ENCODE results near the gene ARHGEF26.

Gene ARHGEF26

DNA sequence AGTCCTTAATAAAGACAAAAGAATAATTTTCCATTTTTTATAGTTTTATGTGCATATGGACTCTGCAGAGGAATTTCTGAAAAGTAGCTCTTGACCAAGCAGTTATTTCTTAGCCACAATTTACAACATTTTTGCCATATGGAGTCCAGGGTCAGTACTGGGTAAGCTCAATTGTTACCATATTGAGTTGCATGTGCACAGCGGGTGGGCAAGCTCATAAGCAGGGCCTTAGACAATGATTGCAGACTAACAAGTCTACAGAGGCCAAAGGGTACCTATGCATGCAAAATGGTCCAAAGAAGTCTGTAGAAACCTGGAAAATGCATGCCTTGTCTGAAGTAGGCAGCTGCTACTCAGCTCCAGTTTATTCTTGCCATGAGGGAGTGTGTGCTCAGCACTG is 19.0 kb upstream of the ARHGEF26 start:
- no peak overlapping the region for H3K4me3 ChIP-seq (ENCODE audit: low read length)
- TF ChIP-seq, protein P1, sequence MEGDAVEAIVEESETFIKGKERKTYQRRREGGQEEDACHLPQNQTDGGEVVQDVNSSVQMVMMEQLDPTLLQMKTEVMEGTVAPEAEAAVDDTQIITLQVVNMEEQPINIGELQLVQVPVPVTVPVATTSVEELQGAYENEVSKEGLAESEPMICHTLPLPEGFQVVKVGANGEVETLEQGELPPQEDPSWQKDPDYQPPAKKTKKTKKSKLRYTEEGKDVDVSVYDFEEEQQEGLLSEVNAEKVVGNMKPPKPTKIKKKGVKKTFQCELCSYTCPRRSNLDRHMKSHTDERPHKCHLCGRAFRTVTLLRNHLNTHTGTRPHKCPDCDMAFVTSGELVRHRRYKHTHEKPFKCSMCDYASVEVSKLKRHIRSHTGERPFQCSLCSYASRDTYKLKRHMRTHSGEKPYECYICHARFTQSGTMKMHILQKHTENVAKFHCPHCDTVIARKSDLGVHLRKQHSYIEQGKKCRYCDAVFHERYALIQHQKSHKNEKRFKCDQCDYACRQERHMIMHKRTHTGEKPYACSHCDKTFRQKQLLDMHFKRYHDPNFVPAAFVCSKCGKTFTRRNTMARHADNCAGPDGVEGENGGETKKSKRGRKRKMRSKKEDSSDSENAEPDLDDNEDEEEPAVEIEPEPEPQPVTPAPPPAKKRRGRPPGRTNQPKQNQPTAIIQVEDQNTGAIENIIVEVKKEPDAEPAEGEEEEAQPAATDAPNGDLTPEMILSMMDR (conservative IDR thresholded peaks at IDR 0.05; ENCODE audit: low read length) = no peak

DNA sequence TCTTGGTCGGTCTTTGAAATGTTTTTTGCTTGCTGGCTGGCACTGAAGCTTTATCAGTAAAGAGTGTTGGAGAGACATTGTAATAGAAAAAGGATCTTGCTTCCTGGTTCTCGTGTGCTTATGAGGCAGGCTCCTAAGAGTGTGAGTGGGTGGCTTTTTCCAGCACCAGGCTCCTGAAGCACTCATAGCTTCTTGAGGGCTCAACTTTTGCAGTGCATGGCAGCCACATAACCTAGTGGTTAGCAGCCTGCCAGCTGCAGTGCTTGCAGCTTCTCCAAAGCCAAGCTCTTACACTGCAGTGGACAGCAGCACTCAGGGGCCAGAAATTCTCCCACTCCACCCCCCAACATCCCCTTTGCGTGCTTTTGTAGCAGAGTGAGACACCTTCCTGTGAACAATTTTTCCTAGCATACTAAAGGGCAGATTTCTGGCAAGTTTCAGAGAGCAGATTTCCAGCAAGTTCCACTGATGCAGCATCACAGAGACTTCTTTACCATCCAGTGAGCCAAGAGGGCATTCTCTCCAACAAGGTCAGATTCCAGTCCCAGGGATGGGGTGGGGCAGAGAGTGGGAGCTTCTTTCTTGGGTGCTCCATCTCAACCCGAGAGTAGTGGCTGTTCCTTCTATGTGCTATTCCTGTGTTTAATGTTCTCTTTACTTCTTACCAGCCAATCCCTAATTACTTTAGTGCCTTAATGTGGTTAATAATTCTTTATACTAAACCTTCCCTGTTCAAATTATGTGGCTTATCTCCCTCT is 15.8 kb upstream of the ARHGEF26 start:
- DNase-seq (ENCODE audit: low read depth) = no peak
- TF ChIP-seq, protein P1 (conservative IDR thresholded peaks at IDR 0.05; ENCODE audit: low read length) = no peak
- H3K4me3 ChIP-seq (ENCODE audit: low read length) = no peak overlapping the region

More for the DNA sequence above, 19.0 kb upstream of the ARHGEF26 start:
- DNase-seq (ENCODE audit: low read depth) = no peak

DNA sequence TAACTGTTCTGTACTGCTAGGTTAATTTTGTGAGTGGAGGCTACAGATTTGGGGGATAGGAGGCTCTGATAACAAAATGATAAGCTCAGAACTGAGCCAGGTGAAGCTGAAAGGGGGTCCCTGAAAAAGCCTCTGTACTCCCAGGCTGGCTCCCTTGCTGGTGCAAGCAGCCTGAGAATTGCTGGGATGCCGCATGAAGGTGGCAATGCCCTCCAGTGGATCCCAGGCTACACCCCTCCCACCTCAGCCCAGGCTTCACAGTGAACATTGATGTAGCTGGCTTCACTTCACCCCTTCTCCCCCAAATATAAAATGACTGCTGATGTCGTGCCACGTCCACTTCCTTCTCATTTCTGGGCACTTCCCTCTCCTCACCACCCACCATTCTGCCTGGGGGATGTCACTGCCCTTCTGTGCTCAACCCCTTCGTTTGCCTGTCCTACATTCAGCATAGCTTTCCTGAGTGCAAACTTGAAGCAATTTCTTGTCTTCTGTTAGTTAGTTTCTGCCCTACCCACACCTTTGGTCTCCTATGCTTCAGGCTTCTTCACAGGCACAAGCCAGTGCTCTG is 9.7 kb upstream of the ARHGEF26 start:
- DNase-seq (ENCODE audit: low read depth) = no peak
- TF ChIP-seq, protein P1 (conservative IDR thresholded peaks at IDR 0.05; ENCODE audit: low read length) = no peak
- no peak overlapping the region for H3K4me3 ChIP-seq (ENCODE audit: low read length)

DNA sequence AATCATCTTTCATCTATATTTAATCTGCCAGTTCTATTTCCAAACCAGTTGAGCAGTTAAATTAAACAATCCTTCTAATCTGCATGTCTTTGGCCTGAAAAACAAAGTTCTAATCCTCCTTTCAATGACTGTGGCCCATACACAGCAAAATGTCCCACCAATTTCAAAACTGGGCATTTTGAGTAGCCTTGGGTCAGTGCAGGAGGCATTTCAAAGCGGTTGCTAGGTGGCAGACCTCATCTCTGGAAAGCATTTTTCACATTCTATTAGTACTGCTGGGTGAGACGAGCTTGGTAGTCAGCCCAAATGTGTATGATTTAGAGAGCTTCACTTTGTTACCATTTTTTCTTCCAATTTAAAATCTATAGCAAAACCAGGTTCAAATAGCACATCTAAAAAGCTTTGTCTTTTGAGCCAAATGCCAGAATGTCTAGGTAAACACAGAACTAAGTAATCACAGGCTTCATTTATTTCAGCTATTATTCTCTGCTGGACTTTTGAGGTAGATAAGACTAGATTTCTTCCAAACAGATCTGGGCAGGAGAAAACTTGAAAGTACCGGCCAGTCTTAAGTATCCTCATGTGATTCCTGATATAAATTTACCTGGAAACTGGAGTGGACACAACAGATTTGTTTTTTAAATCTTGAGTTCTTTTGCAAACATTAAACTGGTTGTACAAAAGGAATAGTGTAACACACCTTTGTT is 8.9 kb upstream of the ARHGEF26 start:
- DNase-seq (ENCODE audit: low read depth) = no peak
- TF ChIP-seq, protein P1 (conservative IDR thresholded peaks at IDR 0.05; ENCODE audit: low read length) = no peak
- H3K4me3 ChIP-seq (ENCODE audit: low read length) = no peak overlapping the region

DNA sequence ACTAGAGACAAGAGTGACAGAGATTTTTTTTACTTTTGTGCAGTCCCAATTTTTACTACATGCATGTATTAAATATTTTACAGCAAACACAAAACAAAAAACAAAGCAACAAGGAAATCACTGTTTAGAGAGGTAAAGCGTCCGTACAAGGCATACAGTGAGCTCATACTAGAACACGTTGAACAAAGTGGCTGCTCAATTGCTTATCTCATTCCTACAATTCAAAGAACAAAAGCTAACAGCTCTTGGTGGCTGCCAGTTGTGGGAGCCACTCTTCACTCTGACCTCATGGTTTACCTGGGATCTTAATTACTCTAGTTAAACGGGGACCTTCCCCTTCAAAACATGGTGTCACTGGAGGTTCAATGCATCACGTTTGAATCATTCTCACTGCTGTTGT is 7.6 kb upstream of the ARHGEF26 start:
- H3K4me3 ChIP-seq (ENCODE audit: low read length) = no peak overlapping the region
- TF ChIP-seq, protein P1 (conservative IDR thresholded peaks at IDR 0.05; ENCODE audit: low read length) = no peak
- no peak for DNase-seq (ENCODE audit: low read depth)

DNA sequence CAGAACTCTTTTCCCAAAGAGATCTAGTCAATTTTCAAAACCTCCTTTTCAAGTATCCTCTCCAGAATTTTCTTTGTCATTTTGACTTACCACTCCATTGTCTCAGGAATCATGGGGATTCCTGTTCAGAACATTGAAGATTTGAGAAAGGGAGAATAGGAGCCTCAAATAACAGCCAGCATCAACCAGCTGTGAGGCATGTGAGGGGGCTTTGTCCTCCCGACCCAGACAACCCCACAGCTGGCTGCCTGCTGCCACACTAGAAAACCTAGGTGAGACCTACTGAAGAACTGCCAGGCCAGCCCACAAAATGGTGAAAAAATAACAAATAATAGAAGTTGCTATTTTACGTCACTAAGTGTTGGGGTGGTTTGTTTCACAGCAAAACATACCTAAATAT is 5.9 kb upstream of the ARHGEF26 start:
- TF ChIP-seq, protein P1 (conservative IDR thresholded peaks at IDR 0.05; ENCODE audit: low read length) = no peak
- no peak for DNase-seq (ENCODE audit: low read depth)

More for the DNA sequence above, 5.9 kb upstream of the ARHGEF26 start:
- no peak overlapping the region for H3K4me3 ChIP-seq (ENCODE audit: low read length)

Data from AG10803 (cell line).